ENCODE data around the gene MGAT3.

DNA sequence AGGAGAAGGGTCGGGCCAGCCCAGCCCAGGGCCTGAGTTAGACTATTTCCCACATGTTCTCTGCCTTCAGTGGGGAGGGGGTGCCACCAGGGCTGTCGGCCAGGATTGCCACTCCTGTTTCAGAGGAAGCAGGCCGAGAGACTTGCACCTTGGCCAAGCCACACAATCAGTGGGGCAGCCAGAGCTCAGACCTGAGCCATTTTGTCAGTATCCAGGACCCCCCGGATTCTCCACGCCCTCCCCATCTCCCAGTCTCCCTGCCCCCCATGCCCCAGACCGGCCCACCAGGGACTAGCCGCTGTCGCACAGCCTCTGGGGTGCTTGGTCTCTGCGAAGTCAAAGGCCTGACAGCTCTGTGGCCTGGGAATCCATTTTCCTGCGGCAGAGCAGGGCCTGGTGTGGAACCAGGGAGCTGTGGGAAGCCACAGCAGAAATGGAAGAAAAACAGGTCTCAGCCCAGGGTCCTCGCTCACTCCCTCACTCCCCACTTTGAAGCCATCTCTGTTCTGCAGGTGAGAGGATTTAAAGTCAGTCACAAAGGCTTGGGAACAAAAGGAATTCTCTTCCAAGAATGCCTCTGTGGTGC lies 25.5 kb upstream of the MGAT3 start:
- TF ChIP-seq, protein P1, sequence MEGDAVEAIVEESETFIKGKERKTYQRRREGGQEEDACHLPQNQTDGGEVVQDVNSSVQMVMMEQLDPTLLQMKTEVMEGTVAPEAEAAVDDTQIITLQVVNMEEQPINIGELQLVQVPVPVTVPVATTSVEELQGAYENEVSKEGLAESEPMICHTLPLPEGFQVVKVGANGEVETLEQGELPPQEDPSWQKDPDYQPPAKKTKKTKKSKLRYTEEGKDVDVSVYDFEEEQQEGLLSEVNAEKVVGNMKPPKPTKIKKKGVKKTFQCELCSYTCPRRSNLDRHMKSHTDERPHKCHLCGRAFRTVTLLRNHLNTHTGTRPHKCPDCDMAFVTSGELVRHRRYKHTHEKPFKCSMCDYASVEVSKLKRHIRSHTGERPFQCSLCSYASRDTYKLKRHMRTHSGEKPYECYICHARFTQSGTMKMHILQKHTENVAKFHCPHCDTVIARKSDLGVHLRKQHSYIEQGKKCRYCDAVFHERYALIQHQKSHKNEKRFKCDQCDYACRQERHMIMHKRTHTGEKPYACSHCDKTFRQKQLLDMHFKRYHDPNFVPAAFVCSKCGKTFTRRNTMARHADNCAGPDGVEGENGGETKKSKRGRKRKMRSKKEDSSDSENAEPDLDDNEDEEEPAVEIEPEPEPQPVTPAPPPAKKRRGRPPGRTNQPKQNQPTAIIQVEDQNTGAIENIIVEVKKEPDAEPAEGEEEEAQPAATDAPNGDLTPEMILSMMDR (IDR thresholded peaks at IDR 0.05), result no peak
- no peak for TF ChIP-seq POLR2A (IDR thresholded peaks at IDR 0.05)

Measured in uterus (tissue), 2 donors.